C1 segment of cervical spinal cord (tissue), 14 donors: ENCODE results near the gene ZNF26.

Experiments used
- DNase-seq, 14 donors: peaks; one replicate each; lab custom pipeline; 2025; lab: John Stamatoyannopoulos, UW

The ZNF26 gene

GRCh38 chr12:133061954-133062353 is 75.8 kb downstream of the ZNF26 start:
- no peak for DNase-seq

- DNase-seq: no peak
Observed at GRCh38 chr12:133063556-133063955, 77.4 kb downstream of the ZNF26 start.

GRCh38 chr12:133073836-133074235 is 87.7 kb downstream of the ZNF26 start:
- DNase-seq: no peak
